GM19438 (cell line): ENCODE data around the gene FAHD2A.
"Not testable (repeated sequence)": the region's sequence is repeated elsewhere in the genome, so short reads cannot be mapped to it uniquely, and the experiment has no call there.

Source experiments
- ATAC-seq: cut with Tn5 transposase; IDR thresholded peaks from one replicate; pipeline ENCODE4 v1.9.1; 2021; ENCODE audit warnings: low read depth; ENCODE audit not compliant: unreplicated experiment

FAHD2A gene

DNA sequence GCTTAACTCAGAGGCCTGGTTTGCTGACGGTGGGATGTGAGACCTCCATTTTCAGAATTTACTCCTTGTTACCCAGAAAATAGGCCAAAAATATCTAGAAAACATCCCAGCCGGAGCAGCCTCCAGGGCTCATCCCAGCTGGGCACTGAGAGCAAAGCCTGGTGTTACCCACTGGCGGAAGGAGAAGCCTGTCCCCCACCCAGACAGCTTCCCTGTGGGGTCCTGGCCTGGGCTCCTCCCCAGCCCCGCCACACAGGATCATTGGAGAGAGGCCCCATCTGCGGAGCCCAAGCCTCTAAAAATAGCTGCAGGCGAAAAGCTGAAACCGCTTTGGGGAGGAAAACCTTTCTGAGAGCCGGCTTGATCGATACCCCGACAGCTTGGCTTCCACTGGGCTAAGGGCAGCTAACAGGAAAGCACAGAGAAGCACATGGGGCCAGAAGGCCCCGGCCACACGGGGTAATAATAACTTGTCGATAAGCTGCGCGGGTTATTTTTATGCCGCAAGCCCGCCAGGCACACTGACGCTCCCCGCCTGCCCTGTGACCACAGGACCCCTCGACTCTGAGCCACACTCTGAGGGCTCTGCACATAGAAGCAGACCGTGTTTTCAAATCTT is 26.9 kb upstream of the FAHD2A start:
- no peak for ATAC-seq

DNA sequence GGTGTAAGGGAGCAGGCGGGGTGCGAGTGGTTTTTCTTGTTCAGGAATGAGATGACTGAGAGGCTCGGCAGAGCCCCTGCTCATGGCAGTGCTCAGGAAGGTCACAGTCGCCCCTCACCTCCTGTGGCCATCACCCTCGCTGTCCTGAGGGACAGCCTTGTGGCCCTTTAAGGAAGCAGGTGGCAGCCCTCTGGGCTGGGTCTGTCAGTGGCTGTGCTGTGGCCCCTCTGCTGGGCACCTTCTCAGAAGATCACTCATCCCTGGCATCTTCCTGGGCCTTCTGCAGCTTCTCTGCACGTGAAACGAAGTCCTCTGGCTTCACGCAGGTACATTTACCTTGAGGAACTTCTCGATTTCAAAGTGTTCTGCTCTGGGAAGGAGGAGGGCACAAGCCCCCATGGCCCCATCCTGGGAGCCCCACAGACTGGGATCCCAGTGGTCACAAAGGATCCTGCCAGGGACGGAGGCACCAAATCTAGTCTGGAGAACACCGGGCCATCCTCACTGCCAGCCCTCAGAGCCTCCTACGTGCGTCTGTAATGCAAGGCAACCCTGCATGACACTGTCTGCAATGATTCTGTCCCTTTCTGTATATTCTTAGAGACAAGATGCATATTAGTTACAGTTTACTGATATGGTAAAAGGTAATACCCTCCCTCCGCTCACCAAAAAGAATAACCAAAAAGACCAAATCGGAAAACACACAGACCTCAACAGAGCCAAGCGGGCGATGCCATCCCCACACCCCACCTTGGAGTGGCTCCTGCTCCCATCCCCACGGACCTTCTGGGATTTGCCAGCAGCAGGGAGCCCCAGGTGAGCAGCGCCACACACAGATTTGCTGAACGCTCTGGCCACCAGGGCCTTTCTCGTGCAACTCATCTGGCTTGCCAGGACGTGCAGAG is 25.9 kb upstream of the FAHD2A start:
- ATAC-seq: no peak

DNA sequence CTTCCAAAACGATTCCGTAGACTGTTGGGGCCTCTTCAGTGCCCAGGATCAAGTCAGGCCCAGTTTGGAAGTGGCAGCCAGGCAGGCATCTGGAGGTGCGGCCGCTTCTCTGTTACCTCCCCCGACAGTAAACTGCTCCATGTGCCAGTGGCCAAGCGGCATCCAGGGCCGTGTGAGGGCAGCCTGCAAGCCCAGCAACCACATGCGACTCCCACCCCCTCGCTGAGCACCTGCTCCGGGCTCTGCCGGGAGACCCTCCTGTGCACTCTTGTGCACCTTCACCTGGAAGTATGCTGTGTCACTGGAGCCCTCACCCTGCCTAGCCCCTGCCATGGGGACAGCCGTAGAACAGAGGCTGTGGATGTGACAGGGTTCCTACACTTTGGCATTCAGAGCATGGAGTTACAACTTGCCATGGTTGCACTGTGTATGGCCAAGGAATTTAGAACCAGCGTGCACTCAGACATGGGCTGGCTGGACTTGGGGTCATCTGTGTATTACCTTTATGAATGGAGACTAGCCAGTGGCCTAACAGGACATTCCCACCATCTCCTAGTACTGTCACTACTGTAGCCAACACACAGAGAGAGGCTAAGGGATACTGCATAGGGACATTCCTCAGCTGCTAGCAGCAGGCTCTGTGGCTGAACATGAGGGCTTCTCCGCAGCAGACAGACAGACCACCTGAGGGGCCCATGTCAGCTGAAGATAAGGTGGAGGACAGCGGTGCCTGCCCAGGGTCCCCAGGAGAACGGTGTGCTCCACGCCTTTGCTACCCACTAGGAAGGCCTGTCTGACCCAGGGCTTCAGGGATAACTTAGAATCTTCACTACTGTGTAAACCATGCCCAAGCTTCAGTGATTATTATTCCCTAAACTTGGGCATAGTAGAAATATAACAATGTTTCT is 25.0 kb upstream of the FAHD2A start:
- no peak for ATAC-seq

DNA sequence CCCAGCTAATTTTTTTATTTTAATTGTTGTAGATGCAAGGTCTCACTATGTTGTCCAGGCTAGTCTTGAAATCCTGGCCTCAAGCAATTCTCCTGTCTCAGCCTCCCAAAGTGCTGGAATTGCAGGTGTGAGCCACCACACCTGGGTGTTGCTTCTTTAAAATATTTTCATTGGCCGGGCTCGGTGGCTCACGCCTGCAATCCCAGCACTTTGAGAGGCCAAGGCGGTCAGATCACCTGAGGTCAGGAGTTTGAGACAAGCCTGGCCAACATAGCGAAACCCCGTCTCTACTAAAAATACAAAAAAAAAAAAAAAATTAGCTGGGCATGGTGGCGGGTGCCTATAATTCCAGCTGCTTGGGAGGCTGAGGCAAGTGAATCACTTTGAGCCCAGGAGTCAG is 24.2 kb upstream of the FAHD2A start:
- not testable (repeated sequence) for ATAC-seq

DNA sequence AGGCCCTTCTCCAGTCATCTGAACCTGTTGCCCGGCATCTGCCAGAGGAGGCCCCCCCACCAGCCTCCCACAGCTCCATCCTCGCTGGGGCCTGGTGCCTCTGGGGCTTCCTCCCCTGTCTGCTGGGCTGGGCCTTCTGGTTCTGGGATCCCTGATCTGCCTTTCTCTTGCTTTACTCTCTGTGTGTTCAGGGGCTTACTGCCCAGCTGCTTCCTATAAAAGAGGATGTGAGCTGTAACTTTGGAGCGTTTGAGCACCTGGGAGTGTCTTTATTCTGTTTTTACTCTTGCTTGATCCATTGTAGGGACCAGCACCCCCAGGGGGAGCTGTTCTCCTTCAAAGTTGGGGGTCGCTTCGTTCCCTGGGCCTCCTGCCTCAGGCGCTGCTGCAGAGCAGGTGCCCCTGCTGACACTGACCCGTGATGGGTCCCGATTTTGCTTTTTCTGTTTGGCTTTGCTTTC is 23.1 kb upstream of the FAHD2A start:
- no peak for ATAC-seq

DNA sequence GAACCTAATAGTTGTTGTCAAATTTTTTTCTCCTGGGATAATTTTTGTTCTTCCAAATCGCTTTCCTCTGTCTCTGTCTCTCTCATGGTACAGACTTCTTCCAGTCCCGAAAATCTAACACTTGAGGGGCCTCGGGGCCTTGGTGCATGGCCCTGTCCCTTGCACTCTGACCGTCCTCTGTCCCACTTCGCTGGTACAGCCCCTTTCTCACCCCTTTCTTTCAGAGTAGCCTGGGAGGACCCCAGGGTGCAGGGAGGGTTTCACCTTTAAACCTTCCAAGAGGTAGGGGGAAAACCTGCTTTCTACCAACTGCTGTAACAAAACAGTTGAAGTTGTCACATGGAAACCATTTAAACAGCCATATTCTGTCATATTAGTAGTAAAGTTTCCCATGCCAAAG is 22.2 kb upstream of the FAHD2A start:
- no peak for ATAC-seq

DNA sequence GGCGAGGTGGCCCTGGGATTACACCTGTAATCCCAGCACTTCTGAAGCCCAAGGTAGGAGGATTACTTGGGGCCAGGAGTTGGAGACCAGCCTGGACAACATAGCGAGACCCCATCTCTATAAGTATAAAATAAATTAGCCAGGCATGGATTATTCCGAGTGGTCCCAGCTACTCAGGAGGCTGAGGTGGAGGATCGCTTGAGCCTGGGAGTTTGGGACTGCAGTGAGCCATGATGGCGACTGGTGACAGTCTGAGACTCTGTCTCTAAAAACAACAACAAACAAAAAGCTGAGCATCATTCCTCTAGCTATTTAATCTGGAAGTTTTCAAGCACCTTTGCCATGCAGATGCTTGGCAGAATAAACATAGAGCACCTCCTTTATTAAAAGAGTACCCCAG is 21.8 kb upstream of the FAHD2A start:
- no peak for ATAC-seq

DNA sequence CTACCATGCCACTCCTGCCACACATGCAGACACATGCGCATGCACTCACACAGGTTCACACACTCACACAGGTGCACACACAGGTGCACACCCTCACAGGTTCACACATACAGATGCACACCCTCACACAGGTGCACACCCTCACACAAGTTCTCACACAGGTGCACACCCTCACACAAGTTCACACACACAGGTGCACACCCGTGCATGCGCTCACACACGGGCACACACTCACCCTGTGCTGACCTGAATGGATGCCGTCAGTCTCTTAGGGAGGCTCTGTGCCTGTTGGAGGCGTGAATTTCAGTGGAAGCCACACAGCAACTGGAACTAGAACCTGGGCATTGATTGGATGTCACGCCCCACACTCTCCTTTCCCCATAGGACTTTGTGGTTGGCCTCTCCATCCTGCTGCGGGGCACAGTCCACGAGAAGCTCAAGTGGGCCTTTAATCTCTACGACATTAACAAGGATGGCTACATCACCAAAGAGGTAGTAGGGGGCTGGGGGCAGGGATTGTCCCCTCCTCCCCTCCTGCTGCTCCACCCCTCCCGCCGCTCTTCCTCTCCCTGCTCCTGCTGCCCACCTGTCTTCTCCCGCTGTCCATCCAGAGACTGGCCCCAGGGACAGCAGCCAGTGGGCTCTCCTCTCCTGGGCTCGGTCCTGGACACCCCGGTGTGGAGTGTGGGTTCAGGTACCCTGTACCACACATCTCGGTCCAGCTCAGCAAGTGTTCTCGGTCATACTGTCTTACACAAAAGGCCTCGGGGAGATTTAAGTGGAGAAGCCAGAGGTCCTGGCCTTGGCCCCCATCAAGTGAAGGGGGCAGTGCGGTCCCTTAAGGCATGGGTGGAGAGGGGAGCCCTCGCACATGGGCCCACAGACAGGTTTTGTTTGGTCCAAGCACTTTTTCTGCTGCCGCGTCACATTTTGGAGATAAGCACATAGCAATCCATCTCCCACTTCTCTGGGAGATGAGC is 21.0 kb upstream of the FAHD2A start:
- ATAC-seq: no peak

DNA sequence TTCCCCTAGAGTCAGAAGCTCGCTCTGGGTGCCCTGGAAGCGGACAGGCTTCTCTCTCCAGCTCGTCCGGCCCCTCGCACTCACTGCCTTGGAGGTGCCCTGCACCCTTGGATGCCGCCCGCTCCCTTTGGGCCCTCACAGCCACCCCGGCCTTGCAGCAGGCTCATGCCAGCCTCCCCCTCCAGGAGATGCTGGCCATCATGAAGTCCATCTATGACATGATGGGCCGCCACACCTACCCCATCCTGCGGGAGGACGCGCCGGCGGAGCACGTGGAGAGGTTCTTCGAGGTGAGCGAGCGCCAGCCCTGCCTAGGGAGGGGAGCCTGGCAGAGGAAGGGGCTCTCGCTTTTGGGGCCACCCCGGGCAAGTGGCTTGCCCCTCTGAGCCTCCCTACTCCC is 20.3 kb upstream of the FAHD2A start:
- ATAC-seq: no peak

DNA sequence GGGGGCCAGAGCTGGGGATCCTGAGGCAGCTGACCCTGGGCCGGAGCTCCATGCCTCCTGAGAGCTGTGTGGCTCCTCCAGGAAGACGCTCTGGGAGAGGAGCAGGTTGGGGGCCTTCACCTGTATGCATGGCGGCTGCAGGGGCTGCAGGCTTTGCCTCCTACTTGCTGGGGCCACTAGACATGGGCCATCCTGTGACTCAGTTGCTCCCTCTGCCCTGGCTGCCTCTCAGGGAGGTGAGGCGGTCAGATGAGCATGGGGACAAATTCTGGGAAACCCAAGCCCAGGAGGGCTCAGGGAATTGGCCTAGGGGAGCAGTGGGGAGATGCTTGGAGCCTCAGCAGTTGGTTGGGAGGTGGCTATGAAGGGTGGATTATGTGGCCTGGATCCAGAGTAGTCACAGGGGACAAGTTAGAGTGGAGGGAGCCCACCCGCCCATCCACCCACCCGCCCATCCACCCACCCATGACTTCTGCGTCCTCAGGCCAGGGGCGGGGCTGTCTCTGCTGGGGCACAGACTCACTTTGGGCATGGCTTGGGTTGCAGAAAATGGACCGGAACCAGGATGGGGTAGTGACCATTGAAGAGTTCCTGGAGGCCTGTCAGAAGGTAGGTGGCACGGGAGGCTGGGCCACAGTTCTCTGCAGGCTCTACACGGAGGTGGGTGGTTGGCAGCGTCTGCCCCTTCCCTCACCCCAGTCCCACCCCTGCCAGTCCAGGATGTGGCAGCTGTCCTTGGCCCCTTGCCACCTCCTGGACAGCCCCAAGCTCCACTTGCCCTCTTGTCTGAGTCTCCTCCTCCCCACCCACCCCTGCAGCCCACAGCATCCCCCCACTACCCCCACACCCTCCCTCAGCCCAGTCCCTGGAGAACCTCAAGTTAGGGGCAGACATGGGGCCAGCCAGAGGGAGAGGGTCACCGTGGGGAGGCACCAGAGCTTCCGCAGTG is 19.5 kb upstream of the FAHD2A start:
- ATAC-seq: no peak

DNA sequence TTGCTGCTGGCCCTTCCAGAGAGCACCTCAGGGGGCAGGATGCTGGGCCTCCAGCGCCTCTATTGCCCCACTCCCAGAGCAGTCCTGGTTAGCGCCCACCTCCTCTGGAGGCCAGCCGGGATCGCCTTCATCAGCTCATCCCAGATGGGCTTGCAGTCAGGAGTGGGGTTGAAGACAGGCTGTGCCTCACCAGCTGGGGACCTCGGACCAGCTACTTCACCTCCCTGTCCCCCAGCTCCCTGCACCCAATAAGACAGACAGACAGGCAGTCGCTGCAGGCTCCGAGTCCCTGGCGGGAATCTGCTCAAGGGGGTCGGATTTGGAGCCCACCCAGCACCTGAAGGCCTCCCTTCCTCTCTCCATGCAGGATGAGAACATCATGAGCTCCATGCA is 18.9 kb upstream of the FAHD2A start:
- ATAC-seq: no peak

DNA sequence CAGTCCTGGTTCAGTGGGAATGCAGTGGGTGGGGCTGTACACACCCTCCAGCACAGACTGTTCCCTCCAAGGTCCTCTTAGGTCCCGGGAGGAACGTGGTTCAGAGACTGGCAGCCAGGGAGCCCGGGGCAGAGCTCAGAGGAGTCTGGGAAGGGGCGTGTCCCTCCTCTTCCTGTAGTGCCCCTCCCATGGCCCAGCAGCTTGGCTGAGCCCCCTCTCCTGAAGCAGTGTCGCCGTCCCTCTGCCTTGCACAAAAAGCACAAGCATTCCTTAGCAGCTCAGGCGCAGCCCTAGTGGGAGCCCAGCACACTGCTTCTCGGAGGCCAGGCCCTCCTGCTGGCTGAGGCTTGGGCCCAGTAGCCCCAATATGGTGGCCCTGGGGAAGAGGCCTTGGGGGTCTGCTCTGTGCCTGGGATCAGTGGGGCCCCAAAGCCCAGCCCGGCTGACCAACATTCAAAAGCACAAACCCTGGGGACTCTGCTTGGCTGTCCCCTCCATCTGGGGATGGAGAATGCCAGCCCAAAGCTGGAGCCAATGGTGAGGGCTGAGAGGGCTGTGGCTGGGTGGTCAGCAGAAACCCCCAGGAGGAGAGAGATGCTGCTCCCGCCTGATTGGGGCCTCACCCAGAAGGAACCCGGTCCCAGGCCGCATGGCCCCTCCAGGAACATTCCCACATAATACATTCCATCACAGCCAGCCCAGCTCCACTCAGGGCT is 17.5 kb upstream of the FAHD2A start:
- ATAC-seq: no peak

DNA sequence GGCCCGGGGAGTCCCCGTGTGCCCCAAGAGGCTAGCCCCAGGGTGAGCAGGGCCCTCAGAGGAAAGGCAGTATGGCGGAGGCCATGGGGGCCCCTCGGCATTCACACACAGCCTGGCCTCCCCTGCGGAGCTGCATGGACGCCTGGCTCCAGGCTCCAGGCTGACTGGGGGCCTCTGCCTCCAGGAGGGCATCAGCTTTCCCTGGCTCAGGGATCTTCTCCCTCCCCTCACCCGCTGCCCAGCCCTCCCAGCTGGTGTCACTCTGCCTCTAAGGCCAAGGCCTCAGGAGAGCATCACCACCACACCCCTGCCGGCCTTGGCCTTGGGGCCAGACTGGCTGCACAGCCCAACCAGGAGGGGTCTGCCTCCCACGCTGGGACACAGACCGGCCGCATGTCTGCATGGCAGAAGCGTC is 16.9 kb upstream of the FAHD2A start:
- ATAC-seq: no peak

DNA sequence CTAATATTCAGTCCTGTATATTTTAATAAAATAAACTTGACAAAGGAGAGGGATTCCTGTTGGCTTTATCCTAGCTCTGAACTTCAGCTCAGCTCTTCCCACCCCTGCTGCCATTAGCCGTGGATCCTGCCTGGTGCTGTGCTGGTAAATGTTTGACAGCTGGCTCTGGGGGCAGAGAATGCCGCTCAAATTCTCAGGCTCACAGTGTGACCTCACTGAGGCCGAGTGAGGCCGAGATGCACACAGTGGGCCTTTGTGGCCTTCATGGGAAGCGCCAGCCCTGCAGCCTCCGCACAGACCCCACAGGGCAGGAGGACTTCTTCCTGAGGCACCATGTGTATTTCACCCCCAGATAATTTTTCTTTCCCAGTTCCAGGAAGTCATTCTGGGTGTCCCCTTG is 16.5 kb upstream of the FAHD2A start:
- ATAC-seq: no peak

DNA sequence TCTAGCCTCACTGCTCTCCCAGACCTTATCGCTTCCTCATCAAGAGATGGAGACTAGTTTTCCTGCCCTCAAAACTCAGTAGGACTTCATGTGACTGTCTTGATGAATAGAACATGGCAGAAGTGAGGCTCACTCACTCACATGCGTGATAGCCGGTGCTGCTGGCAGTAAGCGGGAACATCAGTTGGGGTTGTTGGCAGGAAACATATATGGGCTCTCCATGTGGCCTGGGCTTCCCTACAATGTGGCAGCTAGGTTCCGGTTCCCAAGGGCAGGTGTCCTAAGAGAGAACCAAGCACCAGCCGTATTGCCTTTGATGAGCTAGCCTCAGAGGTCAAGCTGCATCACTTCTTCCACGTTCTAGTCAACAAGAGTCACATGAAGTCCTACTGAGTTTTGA is 15.2 kb upstream of the FAHD2A start:
- no peak for ATAC-seq

DNA sequence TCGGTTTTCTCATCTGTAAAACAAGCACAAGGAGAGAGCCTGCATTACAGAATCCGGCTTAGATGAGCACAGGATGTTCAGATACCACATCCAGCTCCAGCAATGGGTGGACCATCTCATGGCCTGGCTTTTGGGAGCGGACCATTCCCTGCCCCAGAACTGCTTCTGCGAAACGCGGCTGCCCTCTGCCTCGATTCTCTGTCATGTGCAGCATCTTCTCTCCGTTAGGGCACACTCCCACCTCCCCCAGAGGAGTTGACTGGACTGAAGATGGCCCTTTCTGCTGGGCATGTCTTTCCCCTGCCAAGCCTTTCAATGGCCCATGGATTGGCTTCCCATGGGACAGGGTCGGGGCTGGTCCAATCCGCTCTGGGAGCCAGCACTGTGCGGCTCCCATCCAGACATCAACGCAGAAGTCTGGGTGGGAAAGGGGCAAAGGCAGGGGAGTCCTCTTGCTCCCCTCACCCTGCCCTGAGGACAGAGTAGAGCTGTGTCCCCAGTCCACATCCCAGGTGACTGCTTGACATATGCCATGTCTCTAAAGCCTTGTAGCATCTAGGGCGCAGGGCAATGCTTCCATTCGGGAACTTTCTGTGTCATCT is 14.3 kb upstream of the FAHD2A start:
- ATAC-seq: no peak

DNA sequence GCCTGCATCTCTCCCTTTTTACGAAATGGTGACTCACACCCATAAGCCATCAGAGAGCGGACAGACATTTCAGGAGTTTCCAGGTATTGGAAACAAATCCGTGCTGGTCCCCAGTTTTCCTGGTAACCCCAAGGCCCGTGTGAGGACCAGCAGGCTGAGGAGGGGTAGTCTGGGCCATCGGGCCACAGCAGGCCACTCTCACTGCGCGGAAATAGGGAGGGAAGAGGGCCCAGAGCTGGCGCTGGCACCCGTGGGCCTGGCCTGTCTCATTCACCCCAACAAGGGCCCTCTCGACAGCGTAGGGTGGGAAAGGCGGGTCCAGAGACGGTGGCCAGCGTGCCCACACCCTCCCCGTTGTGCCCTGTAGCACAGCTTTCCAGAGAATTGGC is 13.7 kb upstream of the FAHD2A start:
- ATAC-seq: no peak
